RWPE2 (cell line): ENCODE measurements around the gene MAPKAPK3.

ENCODE experiments used
- ATAC-seq: fragments of 200-7000 bp; cut with Tn5 transposase; 3 replicates; pipeline ENCODE4 v1.9.1; 2021; ENCODE audit warnings: low read depth
- DNase-seq: peaks from one replicate; pipeline ENCODE4 v3.0.0-alpha.2; 2020; ENCODE audit warnings: low spot score
- H3K27ac ChIP-seq: fragments of 450-650 bp; 2 replicates; pipeline ENCODE4 v1.5.1; 2017; ENCODE audit warnings: mild to moderate bottlenecking; ENCODE audit not compliant: poor library complexity, severe bottlenecking
- H3K27me3 ChIP-seq: fragments of 250-450 bp; sonication (Bioruptor Pico); 2 replicates; pipeline ENCODE4 v1.5.1; 2021; ENCODE audit warnings: mild to moderate bottlenecking, moderate library complexity; ENCODE audit not compliant: insufficient read depth, poor library complexity, severe bottlenecking
- H3K36me3 ChIP-seq: fragments of 250-450 bp; sonication (Bioruptor Pico); 2 replicates; pipeline ENCODE4 v1.5.1; 2020; ENCODE audit warnings: low read depth, mild to moderate bottlenecking, moderate library complexity
- H3K4me1 ChIP-seq: fragments of 250-450 bp; sonication (Bioruptor Pico); 2 replicates; pipeline ENCODE4 v1.5.1; 2021; ENCODE audit warnings: mild to moderate bottlenecking, moderate library complexity; ENCODE audit not compliant: insufficient read depth, poor library complexity, severe bottlenecking
- H3K4me3 ChIP-seq: fragments of 250-450 bp; sonication (Bioruptor Pico); 2 replicates; pipeline ENCODE4 v1.5.1; 2021; ENCODE audit warnings: mild to moderate bottlenecking, moderate library complexity; ENCODE audit not compliant: severe bottlenecking
- H3K9me3 ChIP-seq: fragments of 250-450 bp; sonication (Bioruptor Pico); 2 replicates; pipeline ENCODE4 v1.5.1; 2021; ENCODE audit warnings: mild to moderate bottlenecking, moderate library complexity; ENCODE audit not compliant: severe bottlenecking
- CTCF ChIP-seq: fragments of 450-650 bp; IDR thresholded peaks from one replicate; pipeline ENCODE4 v1.5.1; 2017; ENCODE audit warnings: mild to moderate bottlenecking, moderate library complexity; ENCODE audit not compliant: poor library complexity, severe bottlenecking

The MAPKAPK3 gene

GRCh38 chr3:50617096-50617791 lies at the start of gene MAPKAPK3:
Gene MAPKAPK3 (plus strand): TSS chr3:50617151. CDS start chr3:50617566, 415 bp downstream.
- ATAC-seq (peak; percentile 23), DNase-seq (no peak)
- H3K27ac ChIP-seq: peak within 1 kb of the TSS; percentile 68
- peaks cover 5% of the 10 kb centered on the region for H3K4me1 ChIP-seq
- no peak for TF ChIP-seq CTCF
- no peaks in the 10 kb centered on the region for H3K9me3 ChIP-seq
- no peaks in the 10 kb centered on the region for H3K27me3 ChIP-seq
- peak within 1 kb of the TSS; percentile 69 for H3K4me3 ChIP-seq
- H3K36me3 ChIP-seq: peaks cover 13% of the 10 kb centered on the region

- H3K4me3 ChIP-seq: peak within 1 kb of the TSS; percentile 51
- no peaks in the 10 kb centered on the region for H3K27me3 ChIP-seq
- TF ChIP-seq CTCF: no peak
- no peaks in the 10 kb centered on the region for H3K36me3 ChIP-seq
- peaks cover 15% of the 10 kb centered on the region for H3K4me1 ChIP-seq
- H3K9me3 ChIP-seq: no peaks in the 10 kb centered on the region
- H3K27ac ChIP-seq: peak within 1 kb of the TSS; percentile 59
- DNase-seq: peak; percentile 87
- ATAC-seq: peak; percentile 77
Measured at GRCh38 chr3:50567386-50568167, 49.4 kb upstream of the MAPKAPK3 start, which contains the start of gene C3orf18. Gene C3orf18 (minus strand): TSS chr3:50567747. CDS start chr3:50565699, 2,048 bp downstream.

GRCh38 chr3:50568947-50569749 lies 47.8 kb upstream of the MAPKAPK3 start, which contains the start of gene HEMK1:
Gene HEMK1 (plus strand): TSS chr3:50569522. CDS start chr3:50571105, 1,583 bp downstream.
- no peak for TF ChIP-seq CTCF
- Histone ChIP-seq H3K4me3 (peak within 1 kb of the TSS; percentile 54), H3K27me3 (no peaks in the 10 kb centered on the region), H3K4me1 (peaks cover 9% of the 10 kb centered on the region), H3K27ac (peak within 1 kb of the TSS; percentile 59), H3K36me3 (no peaks in the 10 kb centered on the region), H3K9me3 (no peaks in the 10 kb centered on the region)
- ATAC-seq (peak; percentile 77), DNase-seq (peak; percentile 97)

- DNase-seq (no peak), ATAC-seq (no peak)
- H3K4me1 ChIP-seq: peaks cover 9% of the 10 kb centered on the region
- no peak for TF ChIP-seq CTCF
- no peak overlapping the region for H3K27ac ChIP-seq
- H3K36me3 ChIP-seq: no peaks in the 10 kb centered on the region
- H3K9me3 ChIP-seq: no peaks in the 10 kb centered on the region
- no peak overlapping the region for H3K4me3 ChIP-seq
- no peaks in the 10 kb centered on the region for H3K27me3 ChIP-seq
Measured at GRCh38 chr3:50570508-50571279, 46.3 kb upstream of the MAPKAPK3 start.
